Spleen (tissue), 7 donors: ENCODE results near the gene TRERF1.

Source experiments
- CTCF ChIP-seq, 11 experiments: fragments of 200-600 bp in 7 of 11; fragments of 450-650 bp in 4 of 11; sonication (generic) in 4 of 11; IDR thresholded peaks in 8 of 11; conservative IDR thresholded peaks in 3 of 11; 1 replicate in 7 of 11; 2 replicates in 4 of 11; pipeline versions ENCODE4 v1.4.0 to v1.8.0; 2016 to 2021; ENCODE audit warnings: antibody characterized with exemption in 11 of 11, inconsistent platforms in 4 of 11, mild to moderate bottlenecking in 1 of 11
- POLR2A ChIP-seq, 3 donors: fragments of 450-650 bp; IDR thresholded peaks; one replicate each; pipeline ENCODE4 v1.5.1; 2017; ENCODE audit warnings: antibody characterized with exemption in 3 of 3, mild to moderate bottlenecking in 1 of 3
- donor health status: DM: no; HTN: no; CAD: no; lungs with moderate emphysema.
- donor health status: DM: no; HTN: no; CAD: no.
- donor health status: DM: no; HTN: no; CAD: no.

- TF ChIP-seq POLR2A (IDR thresholded peaks at IDR 0.05) (no peak), CTCF (IDR thresholded peaks at IDR 0.05 in 8 of 11, conservative IDR thresholded peaks at IDR 0.05 in 3 of 11) (no peak)
Measured at GRCh38 chr6:42274898-42275297, 176.8 kb downstream of the TRERF1 start.
